ENCODE results near the gene HYKK.

DNA sequence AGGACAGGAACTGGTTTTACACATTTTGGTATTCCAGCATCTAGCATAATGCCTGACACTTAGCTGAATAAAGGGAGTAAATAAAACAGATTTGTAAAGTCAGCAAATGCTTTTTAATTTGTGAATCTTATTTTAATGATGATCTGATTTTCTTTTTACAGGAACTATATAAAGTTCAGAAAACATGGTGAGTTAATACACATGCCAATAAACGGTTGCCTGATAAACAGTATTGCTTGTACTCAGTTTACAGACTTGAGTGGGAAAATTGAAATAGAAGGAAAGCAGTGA, 34.3 kb downstream of the HYKK start:
- TF ChIP-seq, protein P1, sequence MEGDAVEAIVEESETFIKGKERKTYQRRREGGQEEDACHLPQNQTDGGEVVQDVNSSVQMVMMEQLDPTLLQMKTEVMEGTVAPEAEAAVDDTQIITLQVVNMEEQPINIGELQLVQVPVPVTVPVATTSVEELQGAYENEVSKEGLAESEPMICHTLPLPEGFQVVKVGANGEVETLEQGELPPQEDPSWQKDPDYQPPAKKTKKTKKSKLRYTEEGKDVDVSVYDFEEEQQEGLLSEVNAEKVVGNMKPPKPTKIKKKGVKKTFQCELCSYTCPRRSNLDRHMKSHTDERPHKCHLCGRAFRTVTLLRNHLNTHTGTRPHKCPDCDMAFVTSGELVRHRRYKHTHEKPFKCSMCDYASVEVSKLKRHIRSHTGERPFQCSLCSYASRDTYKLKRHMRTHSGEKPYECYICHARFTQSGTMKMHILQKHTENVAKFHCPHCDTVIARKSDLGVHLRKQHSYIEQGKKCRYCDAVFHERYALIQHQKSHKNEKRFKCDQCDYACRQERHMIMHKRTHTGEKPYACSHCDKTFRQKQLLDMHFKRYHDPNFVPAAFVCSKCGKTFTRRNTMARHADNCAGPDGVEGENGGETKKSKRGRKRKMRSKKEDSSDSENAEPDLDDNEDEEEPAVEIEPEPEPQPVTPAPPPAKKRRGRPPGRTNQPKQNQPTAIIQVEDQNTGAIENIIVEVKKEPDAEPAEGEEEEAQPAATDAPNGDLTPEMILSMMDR (IDR thresholded peaks at IDR 0.05), result no peak
- TF ChIP-seq POLR2A (IDR thresholded peaks at IDR 0.05) (no peak), EP300 (IDR thresholded peaks at IDR 0.05) (no peak)
